GM23248 (cell line): ENCODE measurements around the gene DCAF12. TPM values are rescaled to one million over a fixed set of nuclear protein-coding genes. Genes with fewer than 3 reads are reported as not detected.
"Not testable (repeated sequence)": the region's sequence is repeated elsewhere in the genome, so short reads cannot be mapped to it uniquely, and the experiment has no call there.

Experiments used
- DNase-seq: peaks from one replicate; pipeline ENCODE4 v3.0.0-alpha.2; 2015
- H2AFZ ChIP-seq: fragments of 200-600 bp; sonication (generic); 2 replicates; pipeline ENCODE4 v1.6.1; 2016; ENCODE audit warnings: antibody characterized with exemption
- H3F3A ChIP-seq: fragments of 200-600 bp; sonication (generic); 2 replicates; pipeline ENCODE4 v1.6.1; 2016; ENCODE audit warnings: mild to moderate bottlenecking, antibody characterized with exemption, mixed run types; ENCODE audit not compliant: insufficient read depth
- H3K27ac ChIP-seq: fragments of 200-600 bp; sonication (generic); 2 replicates; pipeline ENCODE4 v1.5.1; 2016; ENCODE audit warnings: mild to moderate bottlenecking
- H3K27me3 ChIP-seq: fragments of 200-600 bp; sonication (generic); replicated peaks from 2 replicates; pipeline ENCODE4 v1.6.1; 2016; ENCODE audit warnings: mild to moderate bottlenecking; ENCODE audit not compliant: insufficient read depth
- H3K36me3 ChIP-seq: fragments of 200-600 bp; sonication (generic); 2 replicates; pipeline ENCODE4 v1.6.1; 2016; ENCODE audit warnings: low read depth, mild to moderate bottlenecking
- H3K4me1 ChIP-seq: fragments of 200-600 bp; sonication (generic); 2 replicates; pipeline ENCODE4 v1.6.1; 2016; ENCODE audit warnings: mild to moderate bottlenecking; ENCODE audit not compliant: insufficient read depth
- H3K4me2 ChIP-seq: fragments of 200-600 bp; sonication (generic); one replicate; pipeline ENCODE4 v1.6.1; 2016; ENCODE audit warnings: mild to moderate bottlenecking; ENCODE audit not compliant: unreplicated experiment
- H3K4me3 ChIP-seq: fragments of 200-600 bp; sonication (generic); 2 replicates; pipeline ENCODE4 v1.5.1; 2016; ENCODE audit warnings: mild to moderate bottlenecking
- H3K79me2 ChIP-seq: fragments of 200-600 bp; sonication (generic); 2 replicates; pipeline ENCODE4 v1.6.1; 2016; ENCODE audit warnings: mild to moderate bottlenecking; ENCODE audit not compliant: insufficient read depth
- H3K9ac ChIP-seq: fragments of 200-600 bp; sonication (generic); 2 replicates; pipeline ENCODE4 v1.6.1; 2016; ENCODE audit warnings: mild to moderate bottlenecking
- H3K9me2 ChIP-seq: fragments of 200-600 bp; sonication (generic); 2 replicates; pipeline ENCODE4 v1.6.1; 2016; ENCODE audit warnings: mixed run types, mild to moderate bottlenecking, moderate library complexity; ENCODE audit not compliant: insufficient read depth
- H3K9me3 ChIP-seq: fragments of 200-600 bp; sonication (generic); one replicate; pipeline ENCODE4 v1.6.1; 2017; ENCODE audit warnings: low read depth
- H4K20me1 ChIP-seq: fragments of 200-600 bp; sonication (generic); 2 replicates; pipeline ENCODE4 v1.6.0; 2016; ENCODE audit not compliant: insufficient read depth
- EZH2 ChIP-seq: fragments of 200-600 bp; sonication (generic); IDR thresholded peaks from 2 replicates; pipeline ENCODE4 v1.6.1; 2018; ENCODE audit warnings: antibody characterized with exemption, mild to moderate bottlenecking; ENCODE audit not compliant: insufficient read depth, poor library complexity, severe bottlenecking
- EZH2phosphoT487 ChIP-seq: fragments of 200-600 bp; sonication (generic); IDR thresholded peaks from 2 replicates; pipeline ENCODE4 v1.6.1; 2018; ENCODE audit warnings: antibody characterized with exemption, moderate library complexity, mild to moderate bottlenecking, low read depth; ENCODE audit not compliant: insufficient read depth
- WGBS, 2 experiments: methylation state at CpG; one replicate each; pipeline ENCODE4 v1.1.6; 2015 to 2017; ENCODE audit warnings: low lambda C conversion rate in 2 of 2, low coverage in 1 of 2; ENCODE audit errors: missing lambda C conversion rate in 2 of 2; 5-methylcytosine and 5-hydroxymethylcytosine counted together
- in situ Hi-C: fragments of 300-500 bp; cut with MboI; formaldehyde crosslinking; loops from 2 replicates; pipeline ENCODE4 v1.15.0; 2020
- polyA plus RNA-seq: library from polyadenylated mRNA; unstranded; fragments of >200 nt; fragmentation: Nextera tagmentation; extraction: Ambion mirVana; gene quantifications from 2 replicates; pipeline ENCODE4 v1.2.1, GENCODE V29; 2016
- total RNA-seq: library from RNA; depleted of rRNA; stranded (reverse); fragments of >200 nt; shearing (Covaris generic); gene quantifications from 2 replicates; pipeline ENCODE4 v1.2.3, GENCODE V29; 2014

The DCAF12 gene
- total and polyA plus RNA-seq, 2 experiments from 2014 or later: 21.7 to 22.2 TPM

GRCh38 chr9:34047864-34048726, 78.4 kb downstream of the DCAF12 start:
- H4K20me1 ChIP-seq: 0 out of 2 replicates have a peak, but pooled peaks cover 8% of the 10 kb centered on the region
- peak overlapping the region; percentile 89 for H2AFZ ChIP-seq
- peaks cover 17% of the 10 kb centered on the region for H3K4me1 ChIP-seq
- DNase-seq: peak; percentile 62
- peaks cover 56% of the 10 kb centered on the region for H3K79me2 ChIP-seq
- no peaks in the 10 kb centered on the region for H3K36me3 ChIP-seq
- in situ Hi-C loops: no loop called here
- H3K27ac ChIP-seq: peak overlapping the region; percentile 90
- 0 to 1% methylated on average over 24 to 29 of the region's 29 CpGs for WGBS, 2 experiments
- H3K27me3 ChIP-seq: no peaks in the 10 kb centered on the region
- H3K4me2 ChIP-seq: peak overlapping the region; percentile 93
- no peaks in the 10 kb centered on the region for H3K9me2 ChIP-seq
- H3K9ac ChIP-seq: peak overlapping the region; percentile 87
- H3F3A ChIP-seq: no peaks in the 10 kb centered on the region
- TF ChIP-seq EZH2 (no peak), EZH2phosphoT487 (no peak)
- no peaks in the 10 kb centered on the region for H3K9me3 ChIP-seq
- peak overlapping the region; percentile 82 for H3K4me3 ChIP-seq

- Histone ChIP-seq H3K9me3 (no peaks in the 10 kb centered on the region), H3K9ac (0 out of 2 replicates have a peak overlapping the region, but pooled peaks have one; percentile 87), H3K9me2 (no peaks in the 10 kb centered on the region), H3K36me3 (no peaks in the 10 kb centered on the region), H3K79me2 (peaks cover 68% of the 10 kb centered on the region), H3K4me1 (peaks cover 17% of the 10 kb centered on the region), H3F3A (no peaks in the 10 kb centered on the region), H3K4me2 (peak overlapping the region; percentile 93), H4K20me1 (0 out of 2 replicates have a peak, but pooled peaks cover 8% of the 10 kb centered on the region), H3K4me3 (peak overlapping the region; percentile 82), H2AFZ (no peak overlapping the region), H3K27me3 (no peaks in the 10 kb centered on the region), H3K27ac (no peak overlapping the region)
- DNase-seq: peak; percentile 36
- in situ Hi-C loops: no loop called here
- 86 to 92% methylated on average over 5 of the region's 5 CpGs for whole genome bisulfite sequencing, 2 experiments
- TF ChIP-seq EZH2phosphoT487 (no peak), EZH2 (no peak)
Measured at GRCh38 chr9:34046784-34047379, 79.6 kb downstream of the DCAF12 start.

DNA sequence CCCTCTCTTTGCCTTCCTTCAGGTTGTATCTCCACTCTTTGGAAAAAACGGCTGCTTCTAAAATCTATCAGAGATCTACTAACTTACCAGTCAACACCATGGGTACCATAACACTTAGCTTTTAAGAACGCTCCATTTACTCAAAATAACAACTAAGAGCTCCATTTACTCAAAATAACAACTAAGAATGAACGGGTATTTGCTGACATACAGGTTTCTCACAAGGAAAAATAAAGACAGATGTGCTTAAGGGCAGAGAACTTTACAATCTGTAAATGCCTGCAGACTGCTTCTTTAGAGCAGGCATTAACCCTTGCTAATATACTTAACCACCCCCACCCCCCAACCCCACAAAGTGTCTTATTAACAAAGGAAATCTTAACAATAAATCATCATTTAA, 80.6 kb downstream of the DCAF12 start:
- no peaks in the 10 kb centered on the region for H3K9me2 ChIP-seq
- no peak for DNase-seq
- no peak overlapping the region for H3K27ac ChIP-seq
- H2AFZ ChIP-seq: no peak overlapping the region
- H4K20me1 ChIP-seq: 0 out of 2 replicates have a peak, but pooled peaks cover 8% of the 10 kb centered on the region
- H3K36me3 ChIP-seq: no peaks in the 10 kb centered on the region
- no peaks in the 10 kb centered on the region for H3K27me3 ChIP-seq
- peak overlapping the region; percentile 19 for H3K4me2 ChIP-seq
- H3K79me2 ChIP-seq: peaks cover 78% of the 10 kb centered on the region
- in situ Hi-C loops: no loop called here
- H3K9ac ChIP-seq: no peak overlapping the region
- no peaks in the 10 kb centered on the region for H3F3A ChIP-seq
- H3K9me3 ChIP-seq: no peaks in the 10 kb centered on the region
- no peak overlapping the region for H3K4me3 ChIP-seq
- H3K4me1 ChIP-seq: peaks cover 17% of the 10 kb centered on the region
- TF ChIP-seq EZH2: no peak
- no peak for TF ChIP-seq EZH2phosphoT487
- 41 to 45% methylated on average over 3 of the region's 3 CpGs for WGBS, 2 experiments

- H3K4me1 ChIP-seq, H3K36me3 ChIP-seq, H3K4me3 ChIP-seq, H3K27me3 ChIP-seq, H3K27ac ChIP-seq, H2AFZ ChIP-seq, H3K9me3 ChIP-seq, H3K9me2 ChIP-seq, H3K9ac ChIP-seq, H4K20me1 ChIP-seq, DNase-seq, in situ Hi-C loops, H3F3A ChIP-seq, H3K4me2 ChIP-seq: not testable (repeated sequence)
- H3K79me2 ChIP-seq: peaks cover 87% of the 10 kb centered on the region
- 94 to 95% methylated on average over 10 of the region's 10 CpGs for WGBS, 2 experiments
Measured at GRCh38 chr9:34042074-34042473, 84.4 kb downstream of the DCAF12 start.

DNA sequence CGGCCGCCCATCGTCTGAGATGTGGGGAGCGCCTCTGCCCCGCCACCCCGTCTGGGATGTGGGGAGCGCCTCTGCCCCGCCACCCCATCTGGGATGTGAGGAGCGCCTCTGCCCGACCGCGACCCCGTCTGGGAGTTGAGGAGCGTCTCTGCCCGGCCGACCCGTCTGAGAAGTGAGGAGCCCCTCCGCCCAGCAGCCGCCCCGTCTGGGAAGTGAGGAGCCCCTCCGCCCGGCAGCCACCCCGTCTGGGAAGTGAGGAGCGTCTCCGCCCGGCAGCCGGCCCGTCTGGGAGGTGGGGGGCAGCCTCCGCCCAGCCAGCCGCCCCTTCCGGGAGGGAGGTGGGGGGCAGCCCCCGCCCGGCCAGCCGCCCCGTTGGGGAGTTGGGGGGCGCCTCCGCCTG, 87.6 kb downstream of the DCAF12 start:
- H3K4me1 ChIP-seq, H3K27me3 ChIP-seq, H3K36me3 ChIP-seq, H3K4me2 ChIP-seq, H4K20me1 ChIP-seq, H3F3A ChIP-seq, H3K9me2 ChIP-seq, H3K4me3 ChIP-seq, H2AFZ ChIP-seq, H3K9me3 ChIP-seq, DNase-seq, H3K9ac ChIP-seq, in situ Hi-C loops, H3K27ac ChIP-seq: not testable (repeated sequence)
- peaks cover 86% of the 10 kb centered on the region for H3K79me2 ChIP-seq
- WGBS, 2 experiments: 96% methylated on average over 30 of the region's 37 CpGs; no CpG with 5 or more reads in 1 of the 2 experiments
